Adrenal gland (tissue), 12 donors: ENCODE data around the gene TXNRD2. TPM values are rescaled to one million over a fixed set of nuclear protein-coding genes. Genes with fewer than 3 reads are reported as not detected.

Source experiments
- DNase-seq, 7 donors: peaks; one replicate each; pipeline ENCODE4 v3.0.0-alpha.2; 2019 to 2020
- H3K27ac ChIP-seq, 5 donors: fragments of 200-600 bp; sonication (generic) in 4 of 5; 1 replicate in 3 of 5; 2 replicates in 2 of 5; pipeline versions ENCODE4 v1.5.1 to v1.8.0; 2016 to 2020; ENCODE audit warnings: mild to moderate bottlenecking in 1 of 5
- H3K27me3 ChIP-seq: fragments of 200-600 bp; 2 replicates; pipeline ENCODE4 v1.8.0; 2021
- H3K36me3 ChIP-seq, 2 donors: fragments of 200-600 bp; replicated peaks in 1 of 2; 1 replicate in 1 of 2; 2 replicates in 1 of 2; pipeline versions ENCODE4 v1.5.1 to v1.8.0; 2018 to 2022
- H3K4me1 ChIP-seq, 2 donors: fragments of 200-600 bp; replicated peaks in 1 of 2; 1 replicate in 1 of 2; 2 replicates in 1 of 2; pipeline versions ENCODE4 v1.5.1 to v1.8.0; 2018 to 2021
- H3K4me3 ChIP-seq, 4 donors: fragments of 200-600 bp; sonication (generic) in 3 of 4; one replicate each; pipeline ENCODE4 v1.5.1; 2016 to 2018
- H3K9me3 ChIP-seq, 3 donors: fragments of 200-600 bp; sonication (generic) in 1 of 3; replicated peaks in 1 of 3; 1 replicate in 2 of 3; 2 replicates in 1 of 3; pipeline versions ENCODE4 v1.5.1 to v1.8.0; 2016 to 2021
- POLR2A ChIP-seq, 2 donors: fragments of 450-650 bp; IDR thresholded peaks; one replicate each; pipeline ENCODE4 v1.6.1; 2017; ENCODE audit warnings: antibody characterized with exemption in 2 of 2, mild to moderate bottlenecking in 2 of 2, moderate library complexity in 1 of 2
- whole genome bisulfite sequencing, 4 donors: extraction: QIAGEN DNeasy Blood & Tissue Kit in 2 of 4; methylation state at CpG; one replicate each; pipeline versions ENCODE4 v1.1.5 to v1.1.7; 2013 to 2017; 5-methylcytosine and 5-hydroxymethylcytosine counted together
- intact Hi-C, 2 donors: fragments of 100-400 bp; cut with DNase I; formaldehyde crosslinking; loops; one replicate each; pipeline versions ENCODE4 v1.14.1 to v1.15.0; 2022 to 2023
- polyA plus RNA-seq, 3 donors: library from polyadenylated mRNA; stranded (reverse); fragments of 200-250 nt in 2 of 3; fragments of 350-450 nt in 1 of 3; fragmentation: Illumina TruSeq in 1 of 3; extraction: RNeasy Lipid Tissue Mini Kit (QIAGEN cat#74804) in 1 of 3; gene quantifications; one replicate each; pipeline ENCODE4 v1.2.3, GENCODE V29; 2013 to 2014
- total RNA-seq, 9 donors: library from RNA; depleted of rRNA in 4 of 9; stranded (reverse); fragments of >200 nt in 4 of 9; fragments of 120-200 nt in 1 of 9; fragmentation: NEBNext Ultra II Directional in 1 of 9; extraction: Animal tissue kit (Norgen Biotek cat#: 25700) in 1 of 9; gene quantifications; one replicate each; pipeline versions ENCODE4 v1.1.0 to v1.2.4, GENCODE V29; 2013 to 2023
- TF ChIP-seq, protein P1 (sequence below), 6 experiments: fragments of 450-650 bp in 4 of 6; fragments of 200-600 bp in 2 of 6; sonication (generic) in 1 of 6; IDR thresholded peaks; 1 replicate in 5 of 6; 2 replicates in 1 of 6; pipeline versions ENCODE4 v1.5.1 to v1.8.0; 2016 to 2021; ENCODE audit warnings: antibody characterized with exemption in 6 of 6, mild to moderate bottlenecking in 2 of 6, moderate library complexity in 1 of 6
- donor health status: healthy with polysubstance abuse.
- donor health status: Bipolar disorder and iron deficiency.
- donor health status: DM: yes; HTN: yes; CAD: no.
- donor health status: DM: no; HTN: no; CAD: no.
- donor health status: DM: no; HTN: no; CAD: no.
- donor health status: DM: yes; HTN: yes; CAD: no.

TXNRD2 gene
- total and polyA plus RNA-seq, 12 donors: 39.6 to 171 (median 59.5) TPM

DNA sequence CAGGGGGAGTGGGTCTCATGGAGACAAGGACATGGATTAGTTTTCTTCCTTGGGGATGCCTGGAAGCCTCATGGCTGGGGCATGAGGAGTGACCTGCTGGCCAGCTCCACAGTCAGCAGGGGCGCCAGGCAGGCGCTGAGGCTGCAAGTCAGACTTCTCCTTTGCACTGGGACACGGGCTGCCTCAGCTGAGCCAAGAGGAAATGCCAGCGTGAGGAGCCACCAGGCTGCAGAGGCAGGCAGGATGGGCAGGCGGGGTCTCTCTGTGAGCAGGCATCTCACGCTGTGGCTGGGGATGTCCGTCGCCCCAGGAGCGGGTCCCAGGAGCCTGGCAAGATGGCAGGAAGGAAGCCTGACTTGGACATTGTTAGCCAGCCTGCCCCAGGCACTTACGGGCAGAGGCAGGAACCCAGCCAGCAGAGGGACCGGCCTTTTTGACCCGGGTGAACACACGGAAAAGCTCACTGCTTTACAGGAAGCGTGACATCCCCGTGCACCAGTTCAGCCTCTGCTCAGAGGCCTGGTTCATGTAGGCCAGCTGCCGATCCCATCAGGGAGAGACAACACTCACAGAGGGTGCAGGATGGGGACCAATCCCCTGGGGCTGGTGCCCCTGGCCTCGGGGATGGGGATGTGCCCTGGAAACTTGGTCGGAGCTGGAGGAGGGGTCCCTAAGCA, 97.1 kb downstream of the TXNRD2 start:
- peak overlapping the region in 2 of 5 donors; percentile 67 to 89 for H3K27ac ChIP-seq
- H3K4me3 ChIP-seq: no peak overlapping the region

DNA sequence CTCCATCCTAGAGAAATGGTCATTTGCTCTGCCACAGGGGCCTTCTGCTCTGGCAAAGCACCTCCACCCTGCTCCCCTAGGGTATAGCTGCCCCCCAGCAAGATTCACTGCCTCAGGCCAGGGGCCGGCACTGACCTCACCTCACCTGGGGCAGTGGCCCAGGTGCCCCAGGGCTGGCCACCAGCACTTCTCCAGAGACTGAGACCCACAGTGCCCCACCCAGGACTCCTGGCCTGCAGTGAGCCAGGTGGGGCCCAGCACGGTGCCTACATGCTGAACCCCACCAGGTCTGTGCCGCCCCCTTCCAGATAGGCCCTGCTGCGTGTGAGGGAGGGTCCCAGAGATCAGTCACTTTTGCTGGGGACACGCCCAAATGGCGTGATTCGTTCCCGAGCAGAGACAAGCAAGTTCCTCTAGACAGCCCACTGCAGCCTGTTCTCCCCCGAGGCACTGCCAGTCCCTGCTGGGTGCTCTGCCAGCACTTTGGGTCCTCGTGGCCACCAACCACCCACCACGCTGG, 97.7 kb downstream of the TXNRD2 start:
- Histone ChIP-seq H3K4me1 (peaks cover 0 to 8% of the 10 kb centered on the region in 2 donors), H3K36me3 (no peaks in the 10 kb centered on the region), H3K9me3 (no peaks in the 10 kb centered on the region), H3K27ac (peak overlapping the region in 3 of 5 donors; percentile 13 to 89 (median 67)), H3K4me3 (no peak overlapping the region), H3K27me3 (no peaks in the 10 kb centered on the region)
- intact Hi-C loops: no loop called here
- 74 to 91% (median 78%) methylated on average over 7 to 11 of the region's 11 CpGs for WGBS, 4 donors
- TF ChIP-seq, protein P1, sequence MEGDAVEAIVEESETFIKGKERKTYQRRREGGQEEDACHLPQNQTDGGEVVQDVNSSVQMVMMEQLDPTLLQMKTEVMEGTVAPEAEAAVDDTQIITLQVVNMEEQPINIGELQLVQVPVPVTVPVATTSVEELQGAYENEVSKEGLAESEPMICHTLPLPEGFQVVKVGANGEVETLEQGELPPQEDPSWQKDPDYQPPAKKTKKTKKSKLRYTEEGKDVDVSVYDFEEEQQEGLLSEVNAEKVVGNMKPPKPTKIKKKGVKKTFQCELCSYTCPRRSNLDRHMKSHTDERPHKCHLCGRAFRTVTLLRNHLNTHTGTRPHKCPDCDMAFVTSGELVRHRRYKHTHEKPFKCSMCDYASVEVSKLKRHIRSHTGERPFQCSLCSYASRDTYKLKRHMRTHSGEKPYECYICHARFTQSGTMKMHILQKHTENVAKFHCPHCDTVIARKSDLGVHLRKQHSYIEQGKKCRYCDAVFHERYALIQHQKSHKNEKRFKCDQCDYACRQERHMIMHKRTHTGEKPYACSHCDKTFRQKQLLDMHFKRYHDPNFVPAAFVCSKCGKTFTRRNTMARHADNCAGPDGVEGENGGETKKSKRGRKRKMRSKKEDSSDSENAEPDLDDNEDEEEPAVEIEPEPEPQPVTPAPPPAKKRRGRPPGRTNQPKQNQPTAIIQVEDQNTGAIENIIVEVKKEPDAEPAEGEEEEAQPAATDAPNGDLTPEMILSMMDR (IDR thresholded peaks at IDR 0.05): no peak
- DNase-seq: no peak

More for the DNA sequence above, 97.1 kb downstream of the TXNRD2 start:
- peak in 6 of 7 donors; percentile 46 to 81 (median 65) for DNase-seq
- H3K27me3 ChIP-seq: no peaks in the 10 kb centered on the region
- TF ChIP-seq, protein P1 (IDR thresholded peaks at IDR 0.05): no peak
- TF ChIP-seq POLR2A (IDR thresholded peaks at IDR 0.05): no peak
- intact Hi-C loops: no loop called here
- H3K36me3 ChIP-seq: no peaks in the 10 kb centered on the region
- H3K4me1 ChIP-seq: peaks cover 3 to 12% of the 10 kb centered on the region in 2 donors
- WGBS, 4 donors: 51 to 81% (median 59%) methylated on average over 6 to 18 of the region's 18 CpGs
- H3K9me3 ChIP-seq: no peaks in the 10 kb centered on the region

DNA sequence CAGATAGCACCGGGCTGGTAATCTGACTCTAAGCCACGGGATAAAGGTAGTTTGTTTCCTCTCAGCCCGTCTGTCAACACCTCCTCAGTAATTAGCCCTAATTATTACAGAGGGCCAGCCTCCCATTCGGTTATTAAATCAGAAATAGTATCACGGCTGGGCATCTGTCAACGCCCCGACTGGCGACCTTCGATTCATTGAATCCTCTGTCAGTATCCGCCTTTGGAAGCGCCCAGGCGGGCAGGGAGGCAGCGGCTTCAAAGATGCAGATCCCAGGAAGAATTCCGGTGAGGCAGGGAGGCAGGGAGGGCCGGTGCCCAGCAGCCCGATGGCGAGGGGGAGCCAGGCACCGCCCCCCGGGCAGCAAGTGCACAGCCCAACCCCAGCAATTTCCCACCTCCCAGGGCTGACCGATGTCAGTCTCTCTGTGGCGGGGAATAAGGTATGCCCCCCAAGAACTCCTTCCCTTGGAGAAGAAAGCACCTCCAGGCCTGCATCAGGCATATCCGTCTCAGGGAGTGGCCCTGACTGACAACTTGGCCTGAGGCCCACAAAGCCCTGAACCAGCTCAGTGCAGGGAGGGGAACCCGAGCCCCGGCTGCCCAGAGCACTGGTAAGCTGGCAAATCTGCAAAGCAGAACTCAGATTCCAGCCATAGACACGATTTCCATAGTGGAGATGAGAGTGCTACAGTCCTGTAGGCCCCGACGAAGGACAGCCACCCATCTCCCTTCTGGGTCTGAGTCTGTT, 98.3 kb downstream of the TXNRD2 start:
- TF ChIP-seq POLR2A (IDR thresholded peaks at IDR 0.05): no peak
- TF ChIP-seq, protein P1 (IDR thresholded peaks at IDR 0.05): no peak
- Histone ChIP-seq H3K4me3 (no peak overlapping the region), H3K9me3 (no peaks in the 10 kb centered on the region), H3K36me3 (no peaks in the 10 kb centered on the region), H3K27me3 (no peaks in the 10 kb centered on the region), H3K4me1 (peaks cover 0 to 8% of the 10 kb centered on the region in 2 donors), H3K27ac (peak overlapping the region in 3 of 5 donors; percentile 13 to 89 (median 67))
- intact Hi-C loops: no loop called here
- 75 to 87% (median 82%) methylated on average over 18 to 27 of the region's 27 CpGs for WGBS, 4 donors
- no peak for DNase-seq

DNA sequence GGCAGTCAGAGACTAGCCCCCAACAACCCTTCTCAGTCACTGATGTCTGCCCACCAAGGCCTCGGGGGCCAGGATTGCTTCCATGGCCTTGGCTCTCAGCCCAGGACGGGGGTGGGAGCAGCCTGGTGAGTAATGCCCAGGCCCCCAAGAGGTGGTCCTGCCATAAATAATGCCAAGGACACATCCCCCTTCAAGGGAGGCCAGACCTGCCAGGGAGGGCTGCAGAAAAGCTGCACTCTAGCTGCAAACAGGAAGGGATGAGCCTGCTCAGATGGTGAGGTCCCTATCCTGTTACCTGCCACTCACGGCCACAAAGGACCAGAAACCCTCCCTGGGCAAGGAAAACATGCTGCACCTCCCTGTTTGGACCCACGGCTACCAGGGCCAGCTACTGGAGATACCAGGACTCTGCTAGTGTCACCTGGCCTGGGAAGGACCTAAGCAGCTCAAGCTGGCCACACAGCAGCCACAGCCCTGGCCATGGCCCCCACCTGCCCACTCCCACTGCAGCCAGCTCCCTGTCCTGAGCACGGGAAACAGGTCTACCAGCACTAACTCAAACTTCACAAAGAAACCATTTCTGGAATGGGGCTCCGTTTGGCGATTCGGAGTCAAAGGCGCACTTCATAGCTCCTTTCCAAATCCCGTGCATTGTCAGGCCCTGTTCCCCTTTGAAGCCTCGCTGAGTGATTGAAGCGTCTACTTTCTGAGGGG, 99.1 kb downstream of the TXNRD2 start:
- no peaks in the 10 kb centered on the region for H3K27me3 ChIP-seq
- WGBS, 4 donors: 75 to 89% (median 88%) methylated on average over 7 to 12 of the region's 12 CpGs
- no peak for DNase-seq
- no peaks in the 10 kb centered on the region for H3K36me3 ChIP-seq
- H3K4me1 ChIP-seq: peaks cover 0 to 8% of the 10 kb centered on the region in 2 donors
- intact Hi-C loops: no loop called here
- H3K9me3 ChIP-seq: no peaks in the 10 kb centered on the region
- no peak for TF ChIP-seq POLR2A (IDR thresholded peaks at IDR 0.05)
- TF ChIP-seq, protein P1 (IDR thresholded peaks at IDR 0.05): no peak
- no peak overlapping the region for H3K27ac ChIP-seq
- no peak overlapping the region for H3K4me3 ChIP-seq
